ENCODE results near the gene GOPC. TPM values are rescaled to one million over a fixed set of nuclear protein-coding genes. Genes with fewer than 3 reads are reported as not detected.

Gene GOPC
- total RNA-seq, 1 donor from 2014 or later: 15.3 TPM

GRCh38 chr6:117597755-117598154 lies 4.6 kb downstream of the GOPC start:
- no peak for DNase-seq (ENCODE audit: low spot score)

GRCh38 chr6:117595099-117595923 lies 7.0 kb downstream of the GOPC start:
- no peak for DNase-seq (ENCODE audit: low spot score)

- DNase-seq (ENCODE audit: low spot score): no peak
Measured at GRCh38 chr6:117592983-117593759, 9.1 kb downstream of the GOPC start.

GRCh38 chr6:117591405-117591804 lies 10.9 kb downstream of the GOPC start:
- DNase-seq (ENCODE audit: low spot score): no peak

- no peak for DNase-seq (ENCODE audit: low spot score)
Measured at GRCh38 chr6:117590447-117590846, 11.9 kb downstream of the GOPC start.

GRCh38 chr6:117585647-117586046 lies 16.7 kb downstream of the GOPC start:
- no peak for DNase-seq (ENCODE audit: low spot score)

GRCh38 chr6:117574198-117574597 lies 28.1 kb downstream of the GOPC start:
- no peak for DNase-seq (ENCODE audit: low spot score)

- no peak for DNase-seq (ENCODE audit: low spot score)
Measured at GRCh38 chr6:117573006-117573680, 29.2 kb downstream of the GOPC start.

- no peak for DNase-seq (ENCODE audit: low spot score)
Measured at GRCh38 chr6:117568831-117569410, 33.4 kb downstream of the GOPC start.

GRCh38 chr6:117568247-117568646 lies 34.1 kb downstream of the GOPC start:
- no peak for DNase-seq (ENCODE audit: low spot score)

- no peak for DNase-seq (ENCODE audit: low spot score)
Measured at GRCh38 chr6:117564681-117565080, 37.6 kb downstream of the GOPC start.

GRCh38 chr6:117561128-117561527 lies 41.2 kb downstream of the GOPC start:
- DNase-seq (ENCODE audit: low spot score): no peak

- no peak for DNase-seq (ENCODE audit: low spot score)
Measured at GRCh38 chr6:117559299-117559698, 43.0 kb downstream of the GOPC start.

- DNase-seq (ENCODE audit: low spot score): no peak
Measured at GRCh38 chr6:117558818-117559217, 43.5 kb downstream of the GOPC start.

- DNase-seq (ENCODE audit: low spot score): no peak
Measured at GRCh38 chr6:117557951-117558350, 44.4 kb downstream of the GOPC start.

GRCh38 chr6:117555882-117556498 lies 46.3 kb downstream of the GOPC start:
- DNase-seq (ENCODE audit: low spot score): no peak

GRCh38 chr6:117555262-117555849 lies 47.0 kb downstream of the GOPC start:
- no peak for DNase-seq (ENCODE audit: low spot score)

- DNase-seq (ENCODE audit: low spot score): no peak
Measured at GRCh38 chr6:117553142-117553541, 49.2 kb downstream of the GOPC start.

GRCh38 chr6:117552618-117553017 lies 49.7 kb downstream of the GOPC start:
- no peak for DNase-seq (ENCODE audit: low spot score)

- no peak for DNase-seq (ENCODE audit: low spot score)
Measured at GRCh38 chr6:117550618-117551242, 51.6 kb downstream of the GOPC start.

Measured in mesenteric fat pad (tissue), 1 donor.